Natural killer cell (primary cell): ENCODE results near the gene ANKRD49. TPM values are rescaled to one million over a fixed set of nuclear protein-coding genes. Genes with fewer than 3 reads are reported as not detected.

ENCODE experiments used
- ATAC-seq, 3 donors: fragments of 150-1000 bp in 2 of 3; fragments of 200-7000 bp in 1 of 3; cut with Tn5 transposase; 1 replicate in 1 of 3; 2 replicates in 2 of 3; pipeline ENCODE4 v1.10.0; 2021; ENCODE audit warnings: mild to moderate bottlenecking in 2 of 3, moderate library complexity in 2 of 3
- DNase-seq, 2 donors: peaks; one replicate each; pipeline versions ENCODE4 v3.0.0 to v3.0.0-alpha.2; 2013 to 2021; ENCODE audit warnings: mixed read lengths in 1 of 2
- H3K27ac ChIP-seq: one replicate; pipeline ENCODE4 v1.5.1; 2013; ENCODE audit warnings: mild to moderate bottlenecking, low read length
- H3K27me3 ChIP-seq: one replicate; pipeline ENCODE4 v1.6.1; 2013; ENCODE audit warnings: low read length; ENCODE audit not compliant: control insufficient read depth, insufficient read depth
- H3K36me3 ChIP-seq: one replicate; pipeline ENCODE4 v1.6.1; 2013; ENCODE audit warnings: low read length; ENCODE audit not compliant: control insufficient read depth, insufficient read depth
- H3K4me1 ChIP-seq: one replicate; pipeline ENCODE4 v1.6.1; 2013; ENCODE audit warnings: low read length; ENCODE audit not compliant: control insufficient read depth, insufficient read depth
- H3K4me3 ChIP-seq: one replicate; pipeline ENCODE4 v1.5.1; 2013; ENCODE audit warnings: low read length
- H3K9me3 ChIP-seq: one replicate; pipeline ENCODE4 v1.6.1; 2013; ENCODE audit warnings: low read length; ENCODE audit not compliant: control insufficient read depth, insufficient read depth
- H3K27ac Mint-ChIP-seq, 2 donors: one replicate each; pipeline ENCODE4 v1.8.0; 2022; ENCODE audit warnings: mild to moderate bottlenecking in 2 of 2, mixed read lengths in 2 of 2, moderate library complexity in 1 of 2
- H3K27me3 Mint-ChIP-seq, 2 donors: one replicate each; pipeline ENCODE4 v1.8.0; 2022; ENCODE audit warnings: low read depth in 2 of 2, mixed read lengths in 2 of 2
- H3K36me3 Mint-ChIP-seq: one replicate; pipeline ENCODE4 v1.8.0; 2022; ENCODE audit warnings: mixed read lengths
- H3K4me1 Mint-ChIP-seq, 2 donors: one replicate each; pipeline ENCODE4 v1.8.0; 2022; ENCODE audit warnings: mixed read lengths in 2 of 2
- H3K4me3 Mint-ChIP-seq: one replicate; pipeline ENCODE4 v1.8.0; 2022; ENCODE audit warnings: mild to moderate bottlenecking, moderate library complexity, mixed read lengths
- H3K9me3 Mint-ChIP-seq, 2 donors: one replicate each; pipeline ENCODE4 v1.8.0; 2022; ENCODE audit warnings: mixed read lengths in 2 of 2
- CTCF ChIP-seq: fragments of 200-600 bp; IDR thresholded peaks from one replicate; pipeline ENCODE4 v1.8.0; 2022; ENCODE audit warnings: antibody characterized with exemption
- WGBS: methylation state at CpG from one replicate; pipeline ENCODE4 v1.1.7; 2013; ENCODE audit warnings: missing lambda C conversion rate; ENCODE audit not compliant: insufficient coverage; 5-methylcytosine and 5-hydroxymethylcytosine counted together
- intact Hi-C: fragments of 100-400 bp; cut with micrococcal nuclease; formaldehyde crosslinking; loops from one replicate; pipeline ENCODE4 v1.14.2; 2022
- total RNA-seq, 4 donors: library from RNA; stranded (reverse); fragments of 120-200 nt in 1 of 4; gene quantifications; one replicate each; pipeline versions ENCODE4 v1.2.3 to v1.2.4, GENCODE V29; 2013 to 2022

Gene ANKRD49
- total RNA-seq, 3 donors from 2014 or later (not counting 1 experiment from before 2014, with no cell fraction given) = 47.7 to 55.6 (median 52.6) TPM

DNA sequence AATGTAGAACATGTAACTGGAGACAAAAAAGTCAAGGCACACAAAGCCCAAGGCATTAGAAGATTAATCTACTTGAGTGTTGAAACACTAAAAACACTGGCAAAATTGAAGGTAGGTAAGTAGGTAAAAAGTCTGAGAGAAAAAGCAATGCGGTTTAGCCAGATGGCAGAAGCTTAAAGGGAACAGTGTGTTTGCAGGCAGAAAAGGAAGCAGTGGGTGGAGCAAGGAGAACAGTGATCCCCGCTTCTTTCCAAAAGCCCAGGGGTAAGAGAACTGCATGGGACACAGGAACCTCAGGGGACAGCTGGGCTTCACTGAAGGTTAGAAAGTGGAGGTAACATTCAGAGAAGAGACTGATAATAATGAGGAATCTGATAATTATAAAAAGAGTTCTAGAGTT, 16.2 kb upstream of the ANKRD49 start:
- TF ChIP-seq CTCF = no peak
- 46% methylated on average over 2 of the region's 2 CpGs for WGBS

DNA sequence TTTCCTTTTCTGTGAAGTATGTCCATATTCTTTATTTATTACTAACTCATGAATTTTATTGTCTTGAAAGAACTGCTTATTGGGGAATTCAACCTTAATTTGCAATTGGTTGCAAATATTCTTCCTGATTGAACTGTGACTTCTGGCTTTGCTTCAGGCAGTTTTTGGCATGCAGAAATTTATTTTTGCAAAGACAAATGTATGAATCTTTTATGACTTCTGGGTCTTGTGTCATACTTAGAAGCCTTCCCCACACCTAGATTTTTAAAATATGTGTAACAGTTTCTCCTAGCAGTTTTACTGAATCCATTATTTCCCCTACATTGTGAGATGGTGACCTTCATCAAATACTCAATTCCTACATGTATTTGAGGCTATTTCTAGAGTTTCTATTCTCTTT, 12.4 kb upstream of the ANKRD49 start:
- no peak overlapping the region for H3K27ac ChIP-seq
- Mint-ChIP-seq H3K4me3 (no peak overlapping the region), H3K4me1 (peaks cover 5 to 10% of the 10 kb centered on the region in 2 donors), H3K27me3 (no peaks in the 10 kb centered on the region), H3K27ac (no peak overlapping the region), H3K9me3 (no peaks in the 10 kb centered on the region), H3K36me3 (peaks cover 15% of the 10 kb centered on the region)
- intact Hi-C loops = no loop called here
- H3K9me3 ChIP-seq = no peaks in the 10 kb centered on the region
- no peaks in the 10 kb centered on the region for H3K27me3 ChIP-seq
- no peak for TF ChIP-seq CTCF
- H3K4me3 ChIP-seq = no peak overlapping the region
- ATAC-seq (no peak), DNase-seq (no peak)
- peaks cover 51% of the 10 kb centered on the region for H3K36me3 ChIP-seq
- H3K4me1 ChIP-seq = no peaks in the 10 kb centered on the region

More for the DNA sequence above, 16.2 kb upstream of the ANKRD49 start:
- peaks cover 15% of the 10 kb centered on the region for H3K36me3 Mint-ChIP-seq
- H3K27me3 ChIP-seq = no peaks in the 10 kb centered on the region
- H3K4me3 Mint-ChIP-seq = no peak overlapping the region
- peaks cover 8% of the 10 kb centered on the region for H3K4me1 ChIP-seq
- ATAC-seq (no peak), DNase-seq (no peak)
- H3K27ac ChIP-seq = no peak overlapping the region
- H3K9me3 ChIP-seq = no peaks in the 10 kb centered on the region
- peaks cover 43% of the 10 kb centered on the region for H3K36me3 ChIP-seq
- H3K4me1 Mint-ChIP-seq = peaks cover 22 to 27% of the 10 kb centered on the region in 2 donors
- no peaks in the 10 kb centered on the region for H3K27me3 Mint-ChIP-seq
- H3K27ac Mint-ChIP-seq = peak overlapping the region in 1 of 2 donors; percentile 53
- no peaks in the 10 kb centered on the region for H3K9me3 Mint-ChIP-seq
- intact Hi-C loops = no loop called here
- no peak overlapping the region for H3K4me3 ChIP-seq

DNA sequence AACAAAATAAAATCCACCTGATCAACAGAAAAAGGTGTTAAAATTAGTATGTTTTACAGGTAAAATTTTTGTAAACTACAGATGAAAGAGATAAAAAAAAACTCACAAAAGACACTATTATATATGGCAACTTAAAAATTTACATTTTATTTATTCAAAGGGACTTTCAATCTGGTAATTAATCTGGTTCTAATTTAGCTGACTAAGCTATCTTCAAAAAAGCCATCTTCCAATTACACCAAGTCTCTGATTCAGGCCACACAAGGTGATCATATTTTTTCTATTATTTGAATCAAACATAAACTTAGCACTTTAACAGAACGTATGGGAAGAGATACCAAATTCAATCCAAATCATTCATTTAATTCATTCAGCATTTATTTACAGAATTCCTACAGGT, 7.7 kb upstream of the ANKRD49 start:
- H3K9me3 Mint-ChIP-seq = no peaks in the 10 kb centered on the region
- ATAC-seq (no peak), DNase-seq (no peak)
- H3K27ac ChIP-seq = no peak overlapping the region
- no peaks in the 10 kb centered on the region for H3K9me3 ChIP-seq
- intact Hi-C loops = no loop called here
- no peak for TF ChIP-seq CTCF
- peaks cover 5 to 19% of the 10 kb centered on the region in 2 donors for H3K4me1 Mint-ChIP-seq
- whole genome bisulfite sequencing = 94% methylated on average over 1 of the region's 1 CpG
- no peaks in the 10 kb centered on the region for H3K4me1 ChIP-seq
- H3K27me3 Mint-ChIP-seq = no peaks in the 10 kb centered on the region
- peaks cover 27% of the 10 kb centered on the region for H3K36me3 Mint-ChIP-seq
- peaks cover 57% of the 10 kb centered on the region for H3K36me3 ChIP-seq
- H3K27ac Mint-ChIP-seq = no peak overlapping the region
- H3K4me3 Mint-ChIP-seq = no peak overlapping the region
- no peaks in the 10 kb centered on the region for H3K27me3 ChIP-seq
- H3K4me3 ChIP-seq = no peak overlapping the region

- under 1% methylated on average over 15 of the region's 19 CpGs for WGBS
- intact Hi-C loops = loop anchor here (5.0 to 10.0 kb wide), 3 partner anchors 738 to 1301 kb away; partner anchors contain the start of genes CEP57, SESN3 and SLC36A4
- peaks cover 33 to 34% of the 10 kb centered on the region in 2 donors for H3K4me1 Mint-ChIP-seq
Observed at GRCh38 chr11:94494126-94494680, 419 bp downstream of the ANKRD49 start.

More at GRCh38 chr11:94494126-94494680, 419 bp downstream of the ANKRD49 start:
- H3K9me3 Mint-ChIP-seq = no peaks in the 10 kb centered on the region
- peak; percentile 56 to 72 (median 58) for ATAC-seq
- DNase-seq = no peak
- H3K27ac ChIP-seq = peak overlapping the region; percentile 75
- H3K9me3 ChIP-seq = no peaks in the 10 kb centered on the region
- H3K27me3 Mint-ChIP-seq = no peaks in the 10 kb centered on the region
- no peaks in the 10 kb centered on the region for H3K27me3 ChIP-seq
- peak overlapping the region; percentile 64 for H3K4me3 ChIP-seq
- TF ChIP-seq CTCF = no peak
- H3K27ac Mint-ChIP-seq = peak overlapping the region; percentile 93 to 94
- peak overlapping the region; percentile 95 for H3K4me3 Mint-ChIP-seq
- H3K36me3 ChIP-seq = peaks cover 40% of the 10 kb centered on the region
- no peaks in the 10 kb centered on the region for H3K4me1 ChIP-seq
- peaks cover 8% of the 10 kb centered on the region for H3K36me3 Mint-ChIP-seq
